ENCODE measurements around the gene KRT39. TPM values are rescaled to one million over a fixed set of nuclear protein-coding genes. Genes with fewer than 3 reads are reported as not detected.
"Not testable (repeated sequence)": the region's sequence is repeated elsewhere in the genome, so short reads cannot be mapped to it uniquely, and the experiment has no call there.

The KRT39 gene
- polyA plus RNA-seq, 1 donor = not detected

DNA sequence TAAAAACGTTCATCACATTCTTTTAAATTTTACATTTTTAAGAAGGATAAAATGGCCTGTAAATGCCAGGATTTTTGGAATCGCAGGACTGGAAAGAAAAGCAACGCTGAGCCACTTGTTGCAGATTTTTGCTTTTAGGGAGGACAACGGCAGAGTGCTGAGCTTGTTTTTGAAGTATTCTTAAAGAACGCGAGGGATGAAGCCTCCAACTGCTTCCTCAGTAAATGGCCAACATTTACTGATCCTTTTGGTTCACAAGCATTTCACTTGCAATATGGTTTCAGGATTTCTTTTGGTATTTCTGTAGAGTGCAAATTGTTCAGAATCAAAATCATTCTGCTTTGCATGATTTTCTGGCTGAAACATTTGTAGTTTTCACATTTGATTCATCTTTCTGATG lies 26.5 kb downstream of the KRT39 start:
- no peak for DNase-seq

- DNase-seq = no peak
Measured at GRCh38 chr17:40938981-40939380, 27.8 kb downstream of the KRT39 start.

- no peak for DNase-seq
Measured at GRCh38 chr17:40937384-40937819, 29.3 kb downstream of the KRT39 start, which contains the start of gene KRT23. Gene KRT23 (minus strand): TSS chr17:40937646. CDS start chr17:40936603, 1,043 bp downstream.

DNA sequence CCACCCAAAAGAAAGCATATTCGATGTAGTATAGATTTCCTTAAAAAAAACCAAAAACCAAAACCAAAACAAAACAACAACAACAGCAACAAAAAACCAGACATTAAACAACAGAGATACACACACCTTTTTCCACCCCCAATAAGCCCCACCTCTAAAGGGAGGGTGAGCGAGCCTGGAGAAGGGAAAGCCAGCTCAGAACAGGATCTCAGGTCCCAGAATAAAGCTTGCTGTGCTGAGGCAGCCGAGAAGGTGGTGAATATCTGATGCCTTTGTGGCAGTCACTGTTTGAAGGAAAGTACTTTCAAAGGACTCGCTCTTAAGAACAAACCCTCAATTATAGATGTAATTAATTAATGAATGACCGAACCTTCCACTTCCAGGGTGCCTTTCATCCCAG lies 29.8 kb downstream of the KRT39 start:
- DNase-seq = no peak

- DNase-seq = no peak
Measured at GRCh38 chr17:40936437-40936971, 30.2 kb downstream of the KRT39 start.

- DNase-seq = no peak
Measured at GRCh38 chr17:40935624-40936023, 31.1 kb downstream of the KRT39 start.

DNA sequence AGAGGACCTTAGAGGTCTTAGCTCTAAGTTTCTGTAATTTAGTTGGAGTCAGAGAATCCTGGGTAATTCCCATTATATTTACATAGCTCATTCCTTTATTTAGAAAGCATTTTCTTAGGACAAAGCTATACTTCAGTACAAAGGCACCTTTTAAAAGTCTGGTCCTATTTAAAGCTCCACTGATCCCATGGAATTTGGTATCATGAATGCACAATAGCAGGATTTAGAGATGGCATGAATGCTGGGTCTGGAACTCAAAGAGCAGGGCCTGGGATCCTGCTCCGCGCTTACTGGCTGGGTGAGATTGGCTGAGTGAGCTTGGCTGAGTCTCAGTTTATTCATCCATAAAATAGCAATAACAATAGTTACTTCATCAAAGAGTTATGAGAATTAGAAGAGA lies 34.1 kb downstream of the KRT39 start:
- DNase-seq = no peak

- no peak for DNase-seq
Measured at GRCh38 chr17:40931311-40931710, 35.4 kb downstream of the KRT39 start.

- no peak for DNase-seq
Measured at GRCh38 chr17:40926341-40926740, 40.4 kb downstream of the KRT39 start.

DNA sequence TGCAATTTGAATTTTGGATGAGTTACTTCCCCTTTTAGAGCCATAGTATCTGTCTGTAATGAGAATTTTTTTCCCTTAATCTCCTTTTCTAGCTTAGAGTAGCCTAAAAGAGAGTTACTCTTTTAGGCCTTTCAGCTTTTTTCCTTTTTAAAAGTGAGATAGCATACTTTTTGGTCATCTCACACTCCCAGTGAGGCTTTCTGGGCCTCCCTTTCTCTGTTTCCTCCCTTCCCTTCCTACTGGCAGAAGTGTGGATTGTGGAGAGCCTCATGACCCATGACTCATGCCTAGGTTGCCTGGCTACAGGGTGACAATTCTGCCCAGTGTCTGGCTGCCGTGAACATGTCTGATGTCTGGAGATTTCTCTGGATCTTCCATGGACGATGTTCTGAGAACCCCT lies 44.5 kb downstream of the KRT39 start:
- DNase-seq = no peak

- no peak for DNase-seq
Measured at GRCh38 chr17:40921026-40921425, 45.7 kb downstream of the KRT39 start.

DNA sequence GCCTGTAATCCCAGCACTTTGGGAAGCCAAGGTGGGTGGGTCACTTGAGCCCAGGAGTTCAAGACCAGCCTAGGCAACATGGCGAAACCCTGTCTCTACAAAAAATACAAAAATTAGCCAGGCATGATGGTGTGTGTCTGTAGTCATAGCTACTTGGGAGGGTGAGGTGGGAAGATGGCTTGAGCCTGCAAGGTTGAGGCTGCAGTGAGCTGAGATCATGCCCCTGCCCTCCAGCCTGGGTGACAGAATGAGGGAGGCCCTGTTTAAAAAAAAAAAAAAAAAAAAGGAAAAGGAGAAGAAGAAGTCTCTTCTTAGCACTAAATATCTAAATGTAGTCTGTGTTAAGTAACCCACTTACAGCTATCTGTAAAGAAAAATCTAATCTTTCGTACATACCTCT lies 49.6 kb downstream of the KRT39 start:
- DNase-seq = not testable (repeated sequence)

- no peak for DNase-seq
Measured at GRCh38 chr17:40916366-40916765, 50.4 kb downstream of the KRT39 start.

DNA sequence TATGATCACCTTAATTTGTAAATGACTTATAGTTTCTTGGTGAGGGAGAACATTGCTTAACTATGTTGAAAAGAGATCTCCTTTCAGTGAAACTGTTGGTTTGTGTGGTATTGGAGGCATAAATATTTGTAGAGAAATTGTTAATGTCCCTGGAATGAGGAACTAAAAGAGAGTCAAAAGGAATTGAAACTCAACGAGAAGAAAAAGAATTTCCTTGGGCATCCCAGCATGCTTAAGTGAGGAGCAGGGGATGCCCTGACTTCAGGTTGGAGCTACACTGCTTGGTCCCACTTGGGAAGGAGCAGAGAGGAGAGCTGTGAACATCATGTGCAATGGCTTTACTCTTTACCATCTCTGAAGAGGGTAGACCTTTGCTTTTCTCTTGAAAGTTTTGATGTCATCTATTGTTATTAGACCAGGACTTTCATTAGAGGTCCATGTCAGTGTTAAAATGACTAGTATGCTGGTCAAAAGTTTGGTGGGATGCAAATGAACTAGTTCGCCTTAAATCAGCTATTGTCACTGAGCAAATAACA lies 51.0 kb downstream of the KRT39 start:
- DNase-seq = no peak

- DNase-seq = no peak
Measured at GRCh38 chr17:40915199-40915661, 51.5 kb downstream of the KRT39 start.

GRCh38 chr17:40914075-40914855 lies 52.5 kb downstream of the KRT39 start:
- no peak for DNase-seq

- DNase-seq = no peak
Measured at GRCh38 chr17:40912486-40913210, 54.1 kb downstream of the KRT39 start.

DNA sequence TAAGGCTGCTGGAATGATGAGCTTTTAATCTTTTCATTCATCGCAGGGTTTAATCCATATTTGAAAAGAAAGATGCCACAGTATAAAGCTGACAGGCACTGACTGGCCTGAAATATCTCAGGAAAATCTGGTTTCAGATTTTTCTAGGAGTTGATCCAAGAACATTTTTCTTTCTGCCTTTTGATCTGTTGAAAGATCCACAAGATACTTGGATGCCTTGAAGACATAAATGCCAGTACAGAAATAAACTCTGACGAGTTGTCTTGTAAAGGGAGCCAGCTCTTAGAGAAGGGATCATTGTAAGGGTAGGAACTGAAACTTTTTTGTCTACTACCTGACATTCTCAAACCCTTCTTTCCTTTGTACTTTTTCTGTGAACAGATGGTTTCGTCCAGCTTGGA lies 56.3 kb downstream of the KRT39 start:
- no peak for DNase-seq

DNA sequence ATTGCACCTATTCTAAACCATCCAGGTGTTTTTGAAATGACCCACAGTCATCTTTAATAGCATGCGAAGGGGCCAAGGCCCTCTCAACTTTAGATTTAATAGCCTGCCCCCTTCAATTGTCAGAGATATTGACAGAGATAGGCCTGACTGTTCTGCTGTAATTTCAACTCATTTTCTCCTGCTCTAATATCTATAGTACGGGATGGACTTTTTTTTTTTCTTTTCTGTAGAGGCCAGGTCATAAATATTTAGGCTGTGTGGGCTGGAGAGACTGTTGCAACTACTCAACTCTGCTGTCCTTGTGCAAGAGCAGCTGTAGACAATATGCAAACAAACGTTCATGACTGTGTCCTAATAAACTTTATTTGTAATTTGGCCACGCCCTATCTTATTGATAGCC lies 57.0 kb downstream of the KRT39 start:
- DNase-seq = no peak

GRCh38 chr17:40909351-40909750 lies 57.4 kb downstream of the KRT39 start:
- DNase-seq = peak; percentile 74
